ENCODE data around the gene MEI4. TPM values are rescaled to one million over a fixed set of nuclear protein-coding genes. Genes with fewer than 3 reads are reported as not detected.

The MEI4 gene
- total and polyA plus RNA-seq, 10 of the 15 experiments (the other 5 are each of a cell fraction or from before 2014, with no cell fraction given) = 0.03 to 0.04 (median 0.03) TPM; not detected in 7

DNA sequence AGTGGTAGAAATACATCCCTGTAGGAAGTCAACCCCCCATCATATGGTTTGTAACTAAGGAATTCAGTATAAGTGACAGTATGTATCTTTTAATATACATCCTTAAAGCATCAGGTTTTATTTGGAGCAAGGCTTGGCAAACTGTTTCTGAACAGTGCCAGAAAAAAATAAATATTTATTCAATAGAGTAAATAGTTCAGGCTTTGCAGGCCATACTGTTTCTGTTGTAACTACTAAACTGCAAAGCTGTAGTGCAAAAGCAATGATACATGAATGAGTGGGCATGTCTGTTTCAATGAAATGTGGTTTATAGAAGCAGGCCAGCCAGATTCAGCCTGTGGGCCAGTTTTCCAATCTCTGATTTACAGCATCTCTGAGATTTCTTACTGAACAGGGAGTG lies 977 bp downstream of the MEI4 start:
- BruUV-seq (replicated peaks) = no TSS peak
- DNase-seq (ENCODE audit: low read depth, low spot score) (no peak), FAIRE-seq (no peak), ATAC-seq (no peak)
- H3K27me3 ChIP-seq (replicated peaks in 1 of 2; ENCODE audit: control insufficient read depth in 2 of 2, insufficient read depth in 2 of 2, low read length in 1 of 2) = no peaks in the 10 kb centered on the region
- H3K79me2 ChIP-seq (ENCODE audit: control insufficient read depth, insufficient read depth, low read length) = no peaks in the 10 kb centered on the region
- ChIA-PET RAD21 (ENCODE audit: unreplicated experiment) (no interaction called here), SMC1A (ENCODE audit: uncharacterized antibody, unreplicated experiment) (interaction anchor here (1.3 kb wide), 1 partner anchor 14 kb away, joined by 3 read pairs; no protein-coding TSS in a partner anchor), CTCF (interaction anchor here (1.1 kb wide), 1 partner anchor 187 kb away, joined by 3 read pairs; no protein-coding TSS in a partner anchor), POLR2A (no interaction called here)
- TF ChIP-seq PML (IDR thresholded peaks at IDR 0.05; ENCODE audit: low read length) = no peak
- no peak for TF ChIP-seq MTA2 (IDR thresholded peaks at IDR 0.05; ENCODE audit: low read depth)
- no peak for TF ChIP-seq POU2F2 (IDR thresholded peaks at IDR 0.05; ENCODE audit: borderline replicate concordance, low read depth, low read length)
- TF ChIP-seq NFYB (IDR thresholded peaks at IDR 0.05; ENCODE audit: insufficient read depth, low read depth, low read length) = no peak
- TF ChIP-seq ZSCAN29 (IDR thresholded peaks at IDR 0.05) = no peak
- no peak for TF ChIP-seq NRF1 (conservative IDR thresholded peaks at IDR 0.05; ENCODE audit: low read depth, low read length)
- no peak for TF ChIP-seq ZNF207 (IDR thresholded peaks at IDR 0.05; ENCODE audit: borderline replicate concordance)
- no peak for TF ChIP-seq PAX8 (IDR thresholded peaks at IDR 0.05)
- TF ChIP-seq, protein P1, sequence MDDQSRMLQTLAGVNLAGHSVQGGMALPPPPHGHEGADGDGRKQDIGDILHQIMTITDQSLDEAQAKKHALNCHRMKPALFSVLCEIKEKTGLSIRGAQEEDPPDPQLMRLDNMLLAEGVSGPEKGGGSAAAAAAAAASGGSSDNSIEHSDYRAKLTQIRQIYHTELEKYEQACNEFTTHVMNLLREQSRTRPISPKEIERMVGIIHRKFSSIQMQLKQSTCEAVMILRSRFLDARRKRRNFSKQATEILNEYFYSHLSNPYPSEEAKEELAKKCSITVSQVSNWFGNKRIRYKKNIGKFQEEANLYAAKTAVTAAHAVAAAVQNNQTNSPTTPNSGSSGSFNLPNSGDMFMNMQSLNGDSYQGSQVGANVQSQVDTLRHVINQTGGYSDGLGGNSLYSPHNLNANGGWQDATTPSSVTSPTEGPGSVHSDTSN (IDR thresholded peaks at IDR 0.05; ENCODE audit: insufficient replicate concordance, low read depth, low read length) = no peak
- TF ChIP-seq, protein P2, sequence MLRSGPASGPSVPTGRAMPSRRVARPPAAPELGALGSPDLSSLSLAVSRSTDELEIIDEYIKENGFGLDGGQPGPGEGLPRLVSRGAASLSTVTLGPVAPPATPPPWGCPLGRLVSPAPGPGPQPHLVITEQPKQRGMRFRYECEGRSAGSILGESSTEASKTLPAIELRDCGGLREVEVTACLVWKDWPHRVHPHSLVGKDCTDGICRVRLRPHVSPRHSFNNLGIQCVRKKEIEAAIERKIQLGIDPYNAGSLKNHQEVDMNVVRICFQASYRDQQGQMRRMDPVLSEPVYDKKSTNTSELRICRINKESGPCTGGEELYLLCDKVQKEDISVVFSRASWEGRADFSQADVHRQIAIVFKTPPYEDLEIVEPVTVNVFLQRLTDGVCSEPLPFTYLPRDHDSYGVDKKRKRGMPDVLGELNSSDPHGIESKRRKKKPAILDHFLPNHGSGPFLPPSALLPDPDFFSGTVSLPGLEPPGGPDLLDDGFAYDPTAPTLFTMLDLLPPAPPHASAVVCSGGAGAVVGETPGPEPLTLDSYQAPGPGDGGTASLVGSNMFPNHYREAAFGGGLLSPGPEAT (IDR thresholded peaks at IDR 0.05; ENCODE audit: low read depth) = no peak
- TF ChIP-seq, protein P3, sequence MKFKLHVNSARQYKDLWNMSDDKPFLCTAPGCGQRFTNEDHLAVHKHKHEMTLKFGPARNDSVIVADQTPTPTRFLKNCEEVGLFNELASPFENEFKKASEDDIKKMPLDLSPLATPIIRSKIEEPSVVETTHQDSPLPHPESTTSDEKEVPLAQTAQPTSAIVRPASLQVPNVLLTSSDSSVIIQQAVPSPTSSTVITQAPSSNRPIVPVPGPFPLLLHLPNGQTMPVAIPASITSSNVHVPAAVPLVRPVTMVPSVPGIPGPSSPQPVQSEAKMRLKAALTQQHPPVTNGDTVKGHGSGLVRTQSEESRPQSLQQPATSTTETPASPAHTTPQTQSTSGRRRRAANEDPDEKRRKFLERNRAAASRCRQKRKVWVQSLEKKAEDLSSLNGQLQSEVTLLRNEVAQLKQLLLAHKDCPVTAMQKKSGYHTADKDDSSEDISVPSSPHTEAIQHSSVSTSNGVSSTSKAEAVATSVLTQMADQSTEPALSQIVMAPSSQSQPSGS (IDR thresholded peaks at IDR 0.05; ENCODE audit: low read length) = no peak
- TF ChIP-seq BRCA1 (IDR thresholded peaks at IDR 0.05; ENCODE audit: low read depth, low read length) = no peak
- TF ChIP-seq RFX5 (IDR thresholded peaks at IDR 0.05; ENCODE audit: low read depth, low read length) = no peak
- TF ChIP-seq TCF7 (IDR thresholded peaks at IDR 0.05; ENCODE audit: borderline replicate concordance) = no peak
- no peak for TF ChIP-seq NFYA (IDR thresholded peaks at IDR 0.05; ENCODE audit: borderline replicate concordance, low read depth, low read length)
- no peak for TF ChIP-seq POLR2A (IDR thresholded peaks at IDR 0.05; ENCODE audit: low read depth, low read length)
- TF ChIP-seq KDM1A (IDR thresholded peaks at IDR 0.05; ENCODE audit: borderline replicate concordance) = no peak
- TF ChIP-seq, protein P4, sequence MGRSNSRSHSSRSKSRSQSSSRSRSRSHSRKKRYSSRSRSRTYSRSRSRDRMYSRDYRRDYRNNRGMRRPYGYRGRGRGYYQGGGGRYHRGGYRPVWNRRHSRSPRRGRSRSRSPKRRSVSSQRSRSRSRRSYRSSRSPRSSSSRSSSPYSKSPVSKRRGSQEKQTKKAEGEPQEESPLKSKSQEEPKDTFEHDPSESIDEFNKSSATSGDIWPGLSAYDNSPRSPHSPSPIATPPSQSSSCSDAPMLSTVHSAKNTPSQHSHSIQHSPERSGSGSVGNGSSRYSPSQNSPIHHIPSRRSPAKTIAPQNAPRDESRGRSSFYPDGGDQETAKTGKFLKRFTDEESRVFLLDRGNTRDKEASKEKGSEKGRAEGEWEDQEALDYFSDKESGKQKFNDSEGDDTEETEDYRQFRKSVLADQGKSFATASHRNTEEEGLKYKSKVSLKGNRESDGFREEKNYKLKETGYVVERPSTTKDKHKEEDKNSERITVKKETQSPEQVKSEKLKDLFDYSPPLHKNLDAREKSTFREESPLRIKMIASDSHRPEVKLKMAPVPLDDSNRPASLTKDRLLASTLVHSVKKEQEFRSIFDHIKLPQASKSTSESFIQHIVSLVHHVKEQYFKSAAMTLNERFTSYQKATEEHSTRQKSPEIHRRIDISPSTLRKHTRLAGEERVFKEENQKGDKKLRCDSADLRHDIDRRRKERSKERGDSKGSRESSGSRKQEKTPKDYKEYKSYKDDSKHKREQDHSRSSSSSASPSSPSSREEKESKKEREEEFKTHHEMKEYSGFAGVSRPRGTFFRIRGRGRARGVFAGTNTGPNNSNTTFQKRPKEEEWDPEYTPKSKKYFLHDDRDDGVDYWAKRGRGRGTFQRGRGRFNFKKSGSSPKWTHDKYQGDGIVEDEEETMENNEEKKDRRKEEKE (IDR thresholded peaks at IDR 0.05) = no peak
- no peak for TF ChIP-seq TCF3 (IDR thresholded peaks at IDR 0.05; ENCODE audit: borderline replicate concordance, insufficient read depth, low read depth, low read length)
- intact Hi-C loops (cut with micrococcal nuclease; ENCODE audit: unreplicated experiment) = no loop called here
- in situ Hi-C loops (cut with MboI) = no loop called here
- no peaks in the 10 kb centered on the region for H3K36me3 ChIP-seq (ENCODE audit: control insufficient read depth in 2 of 2, insufficient read depth in 2 of 2, low read length in 1 of 2)
- H3K4me3 ChIP-seq = no peak overlapping the region
- H3K27ac ChIP-seq (ENCODE audit: control insufficient read depth, insufficient read depth) = no peak overlapping the region
- H3K4me1 ChIP-seq (ENCODE audit: control insufficient read depth, insufficient read depth, low read length) = no peaks in the 10 kb centered on the region
- no peaks in the 10 kb centered on the region for H3K9me3 ChIP-seq (replicated peaks; ENCODE audit: control insufficient read depth, insufficient read depth, low read length)
- no peak overlapping the region for H2AFZ ChIP-seq (ENCODE audit: control insufficient read depth, low read depth, low read length)
- H4K20me1 ChIP-seq (ENCODE audit: control insufficient read depth, insufficient read depth) = no peaks in the 10 kb centered on the region
- no peak overlapping the region for H3K9ac ChIP-seq (ENCODE audit: control insufficient read depth, insufficient read depth, low read length)
- H3K4me2 ChIP-seq (ENCODE audit: control insufficient read depth, insufficient read depth) = no peak overlapping the region

Data from GM12878 (cell line).